ENCODE results near the gene CREB3L2. TPM values are rescaled to one million over a fixed set of nuclear protein-coding genes. Genes with fewer than 3 reads are reported as not detected.
A peak's percentile ranks its signal among the peaks of the same experiment; 100 is the strongest.

CREB3L2 gene
- total and polyA plus RNA-seq, 2 of the 4 experiments (the other 2 are of a cell fraction) = 42.3 to 57.9 TPM

DNA sequence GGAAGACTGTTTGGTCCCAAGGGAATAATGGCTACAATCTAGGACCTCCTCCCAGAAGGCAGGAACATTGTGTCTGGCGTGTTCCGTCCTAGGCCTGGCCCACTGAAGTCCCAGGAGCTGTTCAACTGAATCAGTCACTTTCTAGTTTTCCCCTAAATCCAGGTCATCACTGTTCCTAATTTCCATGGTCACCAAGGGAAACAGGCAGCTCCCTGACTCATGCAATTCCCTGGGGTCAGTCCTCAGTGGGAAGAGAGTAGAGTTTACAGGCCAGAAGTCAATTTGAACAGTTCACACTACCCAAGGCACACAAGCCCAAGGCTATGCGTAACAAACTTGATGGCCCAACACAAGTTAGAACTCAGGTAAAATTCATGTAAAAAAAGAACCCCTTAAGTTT is 44.0 kb downstream of the CREB3L2 start:
- Histone ChIP-seq H3K4ac (ENCODE audit: low read depth, low read length) (peak overlapping the region; percentile 46), H3K4me2 (ENCODE audit: low read depth, low read length) (no peak overlapping the region), H3K18ac (ENCODE audit: low read depth, low read length) (no peak overlapping the region; the same call in 1 of the 2 replicates), H3K9me3 (ENCODE audit: control insufficient read depth, insufficient read depth, low read length) (no peaks in the 10 kb centered on the region), H3K36me3 (ENCODE audit: control insufficient read depth, insufficient read depth, low read length) (peaks cover 9% of the 10 kb centered on the region), H2AFZ (replicated peaks; ENCODE audit: low read length, poor library complexity) (no peak overlapping the region), H3K79me1 (ENCODE audit: low read depth in 1 of 2, low read length in 2 of 2) (peaks cover 49 to 91% of the 10 kb centered on the region in 2 experiments), H3K4me1 (ENCODE audit: control insufficient read depth, insufficient read depth, low read length) (peaks cover 30% of the 10 kb centered on the region), H2BK5ac (ENCODE audit: low read depth, low read length, poor library complexity, severe bottlenecking) (peak overlapping the region; percentile 65), H3K23ac (ENCODE audit: low read depth, low read length) (peak overlapping the region; percentile 74), H2BK20ac (ENCODE audit: low read depth, low read length) (no peak overlapping the region), H3K9ac (ENCODE audit: low read depth, low read length) (no peak overlapping the region), H3K27ac (ENCODE audit: insufficient read depth, low read length) (no peak overlapping the region), H4K8ac (ENCODE audit: low read depth in 2 of 2, low read length in 2 of 2) (peak overlapping the region in 1 of 2 experiments; percentile 33; a peak in 2 of 4 replicates), H2AK5ac (ENCODE audit: low read depth, low read length) (peak overlapping the region; percentile 35; the same call in 1 of the 2 replicates), H2BK15ac (ENCODE audit: low read depth, low read length) (peak overlapping the region; percentile 41; the same call in 2 of the 3 replicates), H4K91ac (ENCODE audit: insufficient read depth, low read depth, low read length) (peak overlapping the region; percentile 35; the same call in 1 of the 2 replicates), H3K4me3 (ENCODE audit: insufficient read depth, low read depth, low read length) (no peak overlapping the region), H3K56ac (ENCODE audit: extremely low read depth, insufficient read depth, low read length) (no peak overlapping the region), H2AK9ac (replicated peaks; ENCODE audit: low read depth, low read length, poor library complexity) (no peak overlapping the region), H4K5ac (ENCODE audit: low read depth, low read length) (no peak overlapping the region), H3K14ac (replicated peaks; ENCODE audit: low read depth, low read length) (peak overlapping the region; percentile 34; the same call in 1 of the 2 replicates), H3K27me3 (ENCODE audit: control insufficient read depth, insufficient read depth, low read length) (no peaks in the 10 kb centered on the region), H2BK120ac (ENCODE audit: low read depth, low read length) (0 out of 2 replicates have a peak overlapping the region, but pooled peaks have one; percentile 6), H4K20me1 (ENCODE audit: insufficient read depth, low read length) (peaks cover 85% of the 10 kb centered on the region), H3K9me1 (ENCODE audit: insufficient read depth, low read length) (peaks cover 45% of the 10 kb centered on the region)
- no peak for ATAC-seq (ENCODE audit: low read depth)
- no peak for DNase-seq
- BruUV-seq (replicated peaks) = no TSS peak
- TF ChIP-seq NFE2L2 (IDR thresholded peaks at IDR 0.05; ENCODE audit: low read depth, low read length) = no peak
- no peak for TF ChIP-seq MXI1 (IDR thresholded peaks at IDR 0.05; ENCODE audit: borderline replicate concordance, low read depth, low read length)
- no peak for TF ChIP-seq RAD21 (IDR thresholded peaks at IDR 0.05; ENCODE audit: low read length)
- TF ChIP-seq, protein P1, sequence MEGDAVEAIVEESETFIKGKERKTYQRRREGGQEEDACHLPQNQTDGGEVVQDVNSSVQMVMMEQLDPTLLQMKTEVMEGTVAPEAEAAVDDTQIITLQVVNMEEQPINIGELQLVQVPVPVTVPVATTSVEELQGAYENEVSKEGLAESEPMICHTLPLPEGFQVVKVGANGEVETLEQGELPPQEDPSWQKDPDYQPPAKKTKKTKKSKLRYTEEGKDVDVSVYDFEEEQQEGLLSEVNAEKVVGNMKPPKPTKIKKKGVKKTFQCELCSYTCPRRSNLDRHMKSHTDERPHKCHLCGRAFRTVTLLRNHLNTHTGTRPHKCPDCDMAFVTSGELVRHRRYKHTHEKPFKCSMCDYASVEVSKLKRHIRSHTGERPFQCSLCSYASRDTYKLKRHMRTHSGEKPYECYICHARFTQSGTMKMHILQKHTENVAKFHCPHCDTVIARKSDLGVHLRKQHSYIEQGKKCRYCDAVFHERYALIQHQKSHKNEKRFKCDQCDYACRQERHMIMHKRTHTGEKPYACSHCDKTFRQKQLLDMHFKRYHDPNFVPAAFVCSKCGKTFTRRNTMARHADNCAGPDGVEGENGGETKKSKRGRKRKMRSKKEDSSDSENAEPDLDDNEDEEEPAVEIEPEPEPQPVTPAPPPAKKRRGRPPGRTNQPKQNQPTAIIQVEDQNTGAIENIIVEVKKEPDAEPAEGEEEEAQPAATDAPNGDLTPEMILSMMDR (conservative IDR thresholded peaks at IDR 0.05; ENCODE audit: low read depth, low read length) = no peak
- no peak for TF ChIP-seq BHLHE40 (IDR thresholded peaks at IDR 0.05; ENCODE audit: low read depth, low read length)
- no peak for TF ChIP-seq MAZ (IDR thresholded peaks at IDR 0.05; ENCODE audit: borderline replicate concordance, low read depth, low read length)
- TF ChIP-seq, protein P2, sequence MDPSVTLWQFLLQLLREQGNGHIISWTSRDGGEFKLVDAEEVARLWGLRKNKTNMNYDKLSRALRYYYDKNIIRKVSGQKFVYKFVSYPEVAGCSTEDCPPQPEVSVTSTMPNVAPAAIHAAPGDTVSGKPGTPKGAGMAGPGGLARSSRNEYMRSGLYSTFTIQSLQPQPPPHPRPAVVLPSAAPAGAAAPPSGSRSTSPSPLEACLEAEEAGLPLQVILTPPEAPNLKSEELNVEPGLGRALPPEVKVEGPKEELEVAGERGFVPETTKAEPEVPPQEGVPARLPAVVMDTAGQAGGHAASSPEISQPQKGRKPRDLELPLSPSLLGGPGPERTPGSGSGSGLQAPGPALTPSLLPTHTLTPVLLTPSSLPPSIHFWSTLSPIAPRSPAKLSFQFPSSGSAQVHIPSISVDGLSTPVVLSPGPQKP (IDR thresholded peaks at IDR 0.05; ENCODE audit: borderline replicate concordance, low read depth, low read length) = no peak
- TF ChIP-seq CHD1 (IDR thresholded peaks at IDR 0.05; ENCODE audit: low read depth, low read length) = no peak
- no peak for TF ChIP-seq SMC3 (IDR thresholded peaks at IDR 0.05; ENCODE audit: low read depth, low read length)
- TF ChIP-seq POLR2A (IDR thresholded peaks at IDR 0.05; ENCODE audit: low read depth, low read length) = no peak
- POLR2A ChIA-PET (ENCODE audit: unreplicated experiment) = no interaction called here
- in situ Hi-C loops (cut with MboI; ENCODE audit: low sequenced_read_pairs) (no loop called here), intact Hi-C loops (cut with micrococcal nuclease) (no loop called here), dilution Hi-C loops (cut with HindIII; ENCODE audit: low sequenced_read_pairs, unreplicated experiment) (no loop called here)
- CTCF ChIA-PET = no interaction called here
- no CpG with 5 or more reads among the region's 3 CpGs for WGBS, 2 experiments (ENCODE audit: extremely low coverage in 2 of 2, insufficient read length in 1 of 2)
